ENCODE measurements around the gene FBXO27.

DNA sequence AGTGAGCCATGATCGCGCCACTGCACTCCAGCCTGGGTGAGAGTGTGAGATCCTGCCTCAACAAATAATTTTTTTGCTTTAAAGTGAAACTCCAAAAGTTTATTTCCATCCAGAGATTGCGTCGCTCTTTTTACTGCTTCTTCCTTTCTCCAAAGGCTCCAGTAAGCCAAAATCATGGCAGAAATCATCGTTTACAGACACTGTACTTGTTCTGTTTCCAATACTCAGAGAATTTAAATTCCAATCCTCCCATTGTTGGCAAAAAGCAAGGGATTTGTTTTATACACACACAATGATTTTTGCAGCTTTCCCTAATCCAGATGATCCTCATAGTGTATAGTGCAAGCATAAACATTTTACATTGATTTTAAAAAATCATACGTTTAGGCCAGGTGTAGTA is 15.3 kb downstream of the FBXO27 start:
- TF ChIP-seq POLR2AphosphoS5 (IDR thresholded peaks at IDR 0.05; ENCODE audit: borderline replicate concordance, low read depth, low read length) (no peak), EZH2 (IDR thresholded peaks at IDR 0.05) (no peak)
